ENCODE measurements around the gene AADACL2.

DNA sequence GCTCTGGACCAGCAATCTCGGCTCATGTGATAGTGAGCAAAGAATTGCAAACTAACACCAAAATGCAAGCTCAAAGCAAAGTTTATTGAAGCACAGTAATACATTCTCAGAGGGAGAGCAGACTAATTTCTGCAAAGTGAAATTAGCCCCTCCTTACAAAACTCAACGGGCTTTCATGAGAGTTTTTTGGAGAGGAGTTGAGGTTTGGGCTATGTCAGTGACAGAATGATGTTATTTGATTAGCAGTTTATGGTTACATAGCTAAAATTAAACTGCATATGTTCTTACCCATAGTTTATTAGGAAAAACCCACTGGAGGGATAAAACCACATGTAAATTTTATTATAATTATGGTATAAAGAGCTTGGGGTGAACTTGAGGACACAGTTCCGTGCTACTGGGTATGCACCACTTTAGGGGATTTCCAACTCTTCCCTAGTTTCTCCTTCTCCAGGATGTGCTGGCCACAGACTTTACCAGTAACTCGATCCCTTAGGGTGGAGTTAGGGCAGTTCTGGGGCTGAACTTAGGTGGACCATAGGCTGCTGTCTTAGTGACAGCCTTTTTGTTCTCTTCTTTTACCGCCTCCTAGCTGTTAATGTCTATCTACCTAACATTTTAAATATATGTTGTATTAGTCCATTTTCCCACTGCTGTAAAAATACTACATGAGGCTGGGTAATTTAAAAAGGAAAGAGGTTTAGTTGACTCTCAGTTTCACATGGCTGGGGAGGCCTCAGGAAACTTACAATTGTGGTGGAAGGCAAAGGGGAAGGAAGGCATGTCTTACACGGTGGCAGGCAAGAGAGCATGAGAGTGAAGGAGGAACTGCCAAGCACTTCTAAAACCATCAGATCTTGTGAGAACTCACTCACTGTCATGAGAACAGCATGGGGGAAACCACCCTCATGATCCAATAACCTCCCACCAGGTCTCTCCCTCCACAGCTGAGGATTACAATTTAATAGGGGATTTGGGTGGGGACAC lies 8.9 kb upstream of the AADACL2 start:
- TF ChIP-seq, protein P1, sequence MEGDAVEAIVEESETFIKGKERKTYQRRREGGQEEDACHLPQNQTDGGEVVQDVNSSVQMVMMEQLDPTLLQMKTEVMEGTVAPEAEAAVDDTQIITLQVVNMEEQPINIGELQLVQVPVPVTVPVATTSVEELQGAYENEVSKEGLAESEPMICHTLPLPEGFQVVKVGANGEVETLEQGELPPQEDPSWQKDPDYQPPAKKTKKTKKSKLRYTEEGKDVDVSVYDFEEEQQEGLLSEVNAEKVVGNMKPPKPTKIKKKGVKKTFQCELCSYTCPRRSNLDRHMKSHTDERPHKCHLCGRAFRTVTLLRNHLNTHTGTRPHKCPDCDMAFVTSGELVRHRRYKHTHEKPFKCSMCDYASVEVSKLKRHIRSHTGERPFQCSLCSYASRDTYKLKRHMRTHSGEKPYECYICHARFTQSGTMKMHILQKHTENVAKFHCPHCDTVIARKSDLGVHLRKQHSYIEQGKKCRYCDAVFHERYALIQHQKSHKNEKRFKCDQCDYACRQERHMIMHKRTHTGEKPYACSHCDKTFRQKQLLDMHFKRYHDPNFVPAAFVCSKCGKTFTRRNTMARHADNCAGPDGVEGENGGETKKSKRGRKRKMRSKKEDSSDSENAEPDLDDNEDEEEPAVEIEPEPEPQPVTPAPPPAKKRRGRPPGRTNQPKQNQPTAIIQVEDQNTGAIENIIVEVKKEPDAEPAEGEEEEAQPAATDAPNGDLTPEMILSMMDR (conservative IDR thresholded peaks at IDR 0.05): no peak
- no peak for TF ChIP-seq ZFX (IDR thresholded peaks at IDR 0.05)

Data from C4-2B (cell line).